HG03520 (cell line): Measurements from ENCODE around the gene KPNA5.

ENCODE experiments used
- ATAC-seq: cut with Tn5 transposase; IDR thresholded peaks from one replicate; pipeline ENCODE4 v1.9.1; 2021; ENCODE audit warnings: mild to moderate bottlenecking, moderate library complexity; ENCODE audit not compliant: unreplicated experiment

The KPNA5 gene

GRCh38 chr6:116779573-116780164 is 98.7 kb downstream of the KPNA5 start:
- ATAC-seq: no peak

- no peak for ATAC-seq
Measured at GRCh38 chr6:116783852-116784251, 102.8 kb downstream of the KPNA5 start.
